ENCODE results near the gene SMAD7. TPM values are rescaled to one million over a fixed set of nuclear protein-coding genes. Genes with fewer than 3 reads are reported as not detected.

The SMAD7 gene
- total RNA-seq, 2 donors from 2014 or later: 21.2 to 21.6 TPM

GRCh38 chr18:48940854-48941611, 9.7 kb downstream of the SMAD7 start:
- peak overlapping the region; percentile 33 for H3K27ac ChIP-seq
- intact Hi-C loops (cut with DNase I): no loop called here
- peak overlapping the region in 1 of 2 donors; percentile 8 for H3K9ac ChIP-seq (ENCODE audit: low read depth in 2 of 2, low read length in 2 of 2)
- H3K27me3 ChIP-seq: no peaks in the 10 kb centered on the region
- no peak overlapping the region for H3K4me3 ChIP-seq
- TF ChIP-seq, protein P1, sequence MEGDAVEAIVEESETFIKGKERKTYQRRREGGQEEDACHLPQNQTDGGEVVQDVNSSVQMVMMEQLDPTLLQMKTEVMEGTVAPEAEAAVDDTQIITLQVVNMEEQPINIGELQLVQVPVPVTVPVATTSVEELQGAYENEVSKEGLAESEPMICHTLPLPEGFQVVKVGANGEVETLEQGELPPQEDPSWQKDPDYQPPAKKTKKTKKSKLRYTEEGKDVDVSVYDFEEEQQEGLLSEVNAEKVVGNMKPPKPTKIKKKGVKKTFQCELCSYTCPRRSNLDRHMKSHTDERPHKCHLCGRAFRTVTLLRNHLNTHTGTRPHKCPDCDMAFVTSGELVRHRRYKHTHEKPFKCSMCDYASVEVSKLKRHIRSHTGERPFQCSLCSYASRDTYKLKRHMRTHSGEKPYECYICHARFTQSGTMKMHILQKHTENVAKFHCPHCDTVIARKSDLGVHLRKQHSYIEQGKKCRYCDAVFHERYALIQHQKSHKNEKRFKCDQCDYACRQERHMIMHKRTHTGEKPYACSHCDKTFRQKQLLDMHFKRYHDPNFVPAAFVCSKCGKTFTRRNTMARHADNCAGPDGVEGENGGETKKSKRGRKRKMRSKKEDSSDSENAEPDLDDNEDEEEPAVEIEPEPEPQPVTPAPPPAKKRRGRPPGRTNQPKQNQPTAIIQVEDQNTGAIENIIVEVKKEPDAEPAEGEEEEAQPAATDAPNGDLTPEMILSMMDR (IDR thresholded peaks at IDR 0.05): no peak
- no peak for DNase-seq
- no peaks in the 10 kb centered on the region for H3K9me3 ChIP-seq
- H3K36me3 ChIP-seq: no peaks in the 10 kb centered on the region
- H3K4me1 ChIP-seq: peaks cover 45% of the 10 kb centered on the region

- Histone ChIP-seq H3K36me3 (no peaks in the 10 kb centered on the region), H3K27ac (peak overlapping the region; percentile 50), H3K4me3 (no peak overlapping the region), H3K9ac (ENCODE audit: low read depth in 2 of 2, low read length in 2 of 2) (peak overlapping the region; percentile 38 to 60), H3K9me3 (no peaks in the 10 kb centered on the region), H3K27me3 (no peaks in the 10 kb centered on the region), H3K4me1 (peaks cover 32% of the 10 kb centered on the region)
- no peak for DNase-seq
- intact Hi-C loops (cut with DNase I): no loop called here
- TF ChIP-seq, protein P1 (IDR thresholded peaks at IDR 0.05): no peak
These were observed 11.3 kb downstream of the SMAD7 start for GRCh38 chr18:48939205-48940097.

GRCh38 chr18:48938827-48939204, 11.9 kb downstream of the SMAD7 start:
- Histone ChIP-seq H3K4me3 (no peak overlapping the region), H3K27me3 (no peaks in the 10 kb centered on the region), H3K36me3 (no peaks in the 10 kb centered on the region), H3K4me1 (peaks cover 29% of the 10 kb centered on the region), H3K27ac (no peak overlapping the region), H3K9me3 (no peaks in the 10 kb centered on the region), H3K9ac (ENCODE audit: low read depth in 2 of 2, low read length in 2 of 2) (peak overlapping the region; percentile 1 to 39)
- no peak for DNase-seq
- TF ChIP-seq, protein P1 (IDR thresholded peaks at IDR 0.05): no peak
- intact Hi-C loops (cut with DNase I): no loop called here

- no peaks in the 10 kb centered on the region for H3K9me3 ChIP-seq
- no peak for DNase-seq
- H3K9ac ChIP-seq (ENCODE audit: low read depth in 2 of 2, low read length in 2 of 2): peak overlapping the region in 1 of 2 donors; percentile 39
- TF ChIP-seq, protein P1 (IDR thresholded peaks at IDR 0.05): no peak
- no peaks in the 10 kb centered on the region for H3K36me3 ChIP-seq
- peak overlapping the region; percentile 29 for H3K27ac ChIP-seq
- peaks cover 30% of the 10 kb centered on the region for H3K4me1 ChIP-seq
- intact Hi-C loops (cut with DNase I): no loop called here
- no peaks in the 10 kb centered on the region for H3K27me3 ChIP-seq
- H3K4me3 ChIP-seq: no peak overlapping the region
These were observed 12.7 kb downstream of the SMAD7 start for GRCh38 chr18:48937869-48938750.

DNA sequence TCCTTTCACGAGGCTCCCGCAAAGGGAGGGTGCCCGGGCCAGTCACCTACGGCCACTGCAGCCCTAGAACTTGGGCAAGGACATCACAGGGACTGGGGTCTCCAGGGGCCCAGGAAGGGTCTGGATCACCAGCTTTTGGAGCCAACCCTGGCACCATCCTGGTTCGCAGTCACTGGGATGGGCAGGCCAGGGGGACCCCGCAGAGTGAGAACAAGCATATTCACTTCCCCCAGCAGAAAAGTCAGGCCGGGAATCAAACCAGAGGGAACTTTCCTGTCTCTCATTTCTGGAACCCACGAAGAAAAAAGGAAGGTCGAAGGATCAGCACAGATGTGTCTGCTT, 15.4 kb downstream of the SMAD7 start:
- DNase-seq: no peak
- TF ChIP-seq, protein P1 (IDR thresholded peaks at IDR 0.05): no peak
- H3K27ac ChIP-seq: peak overlapping the region; percentile 38
- intact Hi-C loops (cut with DNase I): no loop called here
- no peaks in the 10 kb centered on the region for H3K36me3 ChIP-seq
- no peaks in the 10 kb centered on the region for H3K27me3 ChIP-seq
- H3K9ac ChIP-seq (ENCODE audit: low read depth in 2 of 2, low read length in 2 of 2): peak overlapping the region in 1 of 2 donors; percentile 6
- no peak overlapping the region for H3K4me3 ChIP-seq
- no peaks in the 10 kb centered on the region for H3K9me3 ChIP-seq
- H3K4me1 ChIP-seq: peaks cover 52% of the 10 kb centered on the region
